IMR-90 (cell line): Measurements from ENCODE around the gene LPCAT4. TPM values are rescaled to one million over a fixed set of nuclear protein-coding genes. Genes with fewer than 3 reads are reported as not detected.

Source experiments
- ATAC-seq: fragments of 200-7000 bp; cut with Tn5 transposase; 2 replicates; pipeline ENCODE4 v1.9.1; 2020; ENCODE audit warnings: low read depth, mild to moderate bottlenecking, moderate library complexity
- BruUV-seq: library from RNA; stranded (reverse); fragments of 400-500 nt; replicated peaks from 2 replicates; lab custom pipeline; 2021; lab: Mats Ljungman, UMichigan
- CTCF ChIA-PET: fragments of 300-600 bp; formaldehyde crosslinking; extraction: SDS; loops from one replicate; lab custom pipeline; 2021; ENCODE audit warnings: antibody characterized with exemption; lab: Yijun Ruan, JAX
- POLR2A ChIA-PET: fragments of 300-600 bp; sonication (Branson Sonifier 250); formaldehyde crosslinking; loops from one replicate; lab custom pipeline; 2022; ENCODE audit warnings: antibody characterized with exemption; ENCODE audit not compliant: unreplicated experiment; lab: Charles Lee
- DNase-seq: peaks from one replicate; pipeline ENCODE4 v3.0.0; 2013
- H2AFZ ChIP-seq: replicated peaks from 2 replicates; pipeline ENCODE3; 2013; ENCODE audit warnings: low read length, mild to moderate bottlenecking; ENCODE audit not compliant: poor library complexity
- H2AK5ac ChIP-seq: 2 replicates; pipeline ENCODE4 v1.6.1; 2013; ENCODE audit warnings: low read depth, low read length, inconsistent platforms
- H2AK9ac ChIP-seq: replicated peaks from 2 replicates; pipeline ENCODE3; 2013; ENCODE audit warnings: mild to moderate bottlenecking, low read depth, low read length, moderate library complexity; ENCODE audit not compliant: poor library complexity
- H2BK120ac ChIP-seq: 2 replicates; pipeline ENCODE4 v1.6.1; 2013; ENCODE audit warnings: low read depth, low read length, inconsistent platforms
- H2BK15ac ChIP-seq: 3 replicates; pipeline ENCODE4 v1.6.1; 2013; ENCODE audit warnings: low read depth, low read length, inconsistent platforms
- H2BK20ac ChIP-seq: 2 replicates; pipeline ENCODE4 v1.6.1; 2013; ENCODE audit warnings: low read depth, mild to moderate bottlenecking, inconsistent platforms, low read length, moderate library complexity
- H2BK5ac ChIP-seq: 2 replicates; pipeline ENCODE4 v1.6.1; 2013; ENCODE audit warnings: mild to moderate bottlenecking, low read depth, low read length, inconsistent platforms; ENCODE audit not compliant: poor library complexity, severe bottlenecking
- H3K14ac ChIP-seq: replicated peaks from 2 replicates; pipeline ENCODE4 v1.6.1; 2013; ENCODE audit warnings: low read depth, low read length, inconsistent platforms
- H3K18ac ChIP-seq: 2 replicates; pipeline ENCODE4 v1.6.1; 2013; ENCODE audit warnings: low read depth, low read length, control low read depth
- H3K23ac ChIP-seq: 2 replicates; pipeline ENCODE4 v1.6.1; 2013; ENCODE audit warnings: low read depth, low read length, inconsistent platforms
- H3K27ac ChIP-seq: 2 replicates; pipeline ENCODE4 v1.5.1; 2013; ENCODE audit warnings: mild to moderate bottlenecking, control low read depth, low read length; ENCODE audit not compliant: insufficient read depth
- H3K27me3 ChIP-seq: 2 replicates; pipeline ENCODE4 v1.6.1; 2013; ENCODE audit warnings: low read length; ENCODE audit not compliant: control insufficient read depth, insufficient read depth
- H3K36me3 ChIP-seq: 2 replicates; pipeline ENCODE4 v1.6.1; 2013; ENCODE audit warnings: low read length, mixed read lengths; ENCODE audit not compliant: control insufficient read depth, insufficient read depth
- H3K4ac ChIP-seq: 2 replicates; pipeline ENCODE4 v1.6.1; 2013; ENCODE audit warnings: low read depth, low read length, inconsistent platforms
- H3K4me1 ChIP-seq: 2 replicates; pipeline ENCODE4 v1.6.1; 2013; ENCODE audit warnings: low read length, mixed read lengths; ENCODE audit not compliant: control insufficient read depth, insufficient read depth
- H3K4me2 ChIP-seq: 2 replicates; pipeline ENCODE4 v1.6.1; 2013; ENCODE audit warnings: low read depth, mild to moderate bottlenecking, control low read depth, low read length, moderate library complexity
- H3K4me3 ChIP-seq: 2 replicates; pipeline ENCODE4 v1.5.1; 2013; ENCODE audit warnings: low read depth, mild to moderate bottlenecking, control low read depth, low read length, moderate library complexity; ENCODE audit not compliant: insufficient read depth
- H3K56ac ChIP-seq: 2 replicates; pipeline ENCODE4 v1.6.1; 2013; ENCODE audit warnings: low read length, inconsistent platforms; ENCODE audit not compliant: insufficient read depth; ENCODE audit errors: extremely low read depth
- H3K79me1 ChIP-seq, 2 experiments: 2 replicates each; pipeline ENCODE4 v1.6.1; 2013; ENCODE audit warnings: low read length in 2 of 2, inconsistent platforms in 1 of 2, low read depth in 1 of 2
- H3K9ac ChIP-seq: 2 replicates; pipeline ENCODE4 v1.6.1; 2013; ENCODE audit warnings: low read depth, low read length, control low read depth
- H3K9me1 ChIP-seq: 2 replicates; pipeline ENCODE4 v1.6.1; 2013; ENCODE audit warnings: low read length, inconsistent platforms; ENCODE audit not compliant: insufficient read depth
- H3K9me3 ChIP-seq: 2 replicates; pipeline ENCODE4 v1.6.1; 2013; ENCODE audit warnings: low read length; ENCODE audit not compliant: control insufficient read depth, insufficient read depth
- H4K20me1 ChIP-seq: 2 replicates; pipeline ENCODE4 v1.6.1; 2013; ENCODE audit warnings: low read length, inconsistent platforms; ENCODE audit not compliant: insufficient read depth
- H4K5ac ChIP-seq: 2 replicates; pipeline ENCODE4 v1.6.1; 2013; ENCODE audit warnings: mild to moderate bottlenecking, low read depth, low read length, control low read depth
- H4K8ac ChIP-seq, 2 experiments: 2 replicates each; pipeline ENCODE4 v1.6.1; 2013; ENCODE audit warnings: low read depth in 2 of 2, low read length in 2 of 2, control low read depth in 1 of 2, inconsistent platforms in 1 of 2
- H4K91ac ChIP-seq: 2 replicates; pipeline ENCODE4 v1.6.1; 2013; ENCODE audit warnings: low read depth, low read length, inconsistent platforms; ENCODE audit not compliant: insufficient read depth
- CEBPB ChIP-seq: IDR thresholded peaks from 2 replicates; pipeline ENCODE4 v1.6.1; 2012; ENCODE audit warnings: low read depth, low read length, improper control_type of control experiment
- CHD1 ChIP-seq: IDR thresholded peaks from 2 replicates; pipeline ENCODE4 v1.6.1; 2012; ENCODE audit warnings: low read depth, low read length, improper control_type of control experiment
- MXI1 ChIP-seq: IDR thresholded peaks from 2 replicates; pipeline ENCODE4 v1.6.1; 2012; ENCODE audit warnings: low read depth, mild to moderate bottlenecking, low read length, moderate library complexity, borderline replicate concordance
- NFE2L2 ChIP-seq: fragments of 150-350 bp; IDR thresholded peaks from 2 replicates; pipeline ENCODE4 v1.6.1; 2016; ENCODE audit warnings: low read depth, mild to moderate bottlenecking, low read length
- RAD21 ChIP-seq: IDR thresholded peaks from 2 replicates; pipeline ENCODE4 v1.6.1; 2012; ENCODE audit warnings: low read length, improper control_type of control experiment
- WGBS, 2 experiments: methylation state at CpG; one replicate each; pipeline versions ENCODE4 v1.1.5 to v1.1.7; 2013; ENCODE audit warnings: missing lambda C conversion rate in 2 of 2; ENCODE audit not compliant: insufficient read length in 1 of 2; ENCODE audit errors: extremely low coverage in 2 of 2; 5-methylcytosine and 5-hydroxymethylcytosine counted together
- dilution Hi-C: fragments of 300-500 bp; cut with HindIII; formaldehyde crosslinking; loops from one replicate; pipeline ENCODE4 v1.14.3; 2018; ENCODE audit warnings: low sequenced_read_pairs; ENCODE audit not compliant: unreplicated experiment
- in situ Hi-C: fragments of 300-500 bp; cut with MboI; formaldehyde crosslinking; loops from 3 replicates; pipeline ENCODE4 v1.14.3; 2019; ENCODE audit warnings: low sequenced_read_pairs, inconsistent platforms, mixed read lengths
- intact Hi-C: fragments of 100-400 bp; cut with micrococcal nuclease; formaldehyde crosslinking; loops from 2 replicates; pipeline ENCODE4 v1.10.0; 2022
- polyA plus RNA-seq, 3 experiments: library from polyadenylated mRNA; depleted of rRNA; stranded (reverse); fragments of >200 nt; gene quantifications; 2 replicates each; pipeline ENCODE4 v1.2.3, GENCODE V29; 2012; ENCODE audit warnings: low replicate concordance in 1 of 3
- total RNA-seq: library from RNA; depleted of rRNA; stranded (reverse); fragments of >200 nt; gene quantifications from 2 replicates; pipeline ENCODE4 v1.2.3, GENCODE V29; 2012

LPCAT4 gene
- total and polyA plus RNA-seq, 2 of the 4 experiments (the other 2 are of a cell fraction) = 3.8 to 44.4 TPM

DNA sequence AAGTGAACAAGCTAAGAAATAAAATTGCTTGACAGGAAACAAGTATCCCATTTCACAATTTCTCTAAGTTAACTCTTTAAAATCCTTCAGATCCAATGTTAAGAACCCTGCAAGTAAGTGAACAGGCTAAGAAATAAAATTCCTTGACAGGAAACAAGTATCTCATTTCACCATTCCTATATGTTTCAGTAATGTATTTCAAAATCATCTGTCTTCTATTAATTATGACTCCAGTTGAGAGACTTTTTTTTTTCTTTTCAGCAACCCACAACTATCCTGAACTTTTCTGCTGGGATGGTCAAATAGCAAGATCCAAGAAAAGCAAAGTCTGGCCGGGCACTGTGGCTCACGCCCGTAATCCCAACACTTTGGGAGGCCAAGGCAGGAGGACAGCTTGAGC is 27.1 kb downstream of the LPCAT4 start:
- Histone ChIP-seq H2BK15ac (no peak overlapping the region), H3K9ac (no peak overlapping the region), H2BK20ac (no peak overlapping the region), H3K9me3 (no peaks in the 10 kb centered on the region), H3K9me1 (0 out of 2 replicates have a peak, but pooled peaks cover 3% of the 10 kb centered on the region), H3K18ac (no peak overlapping the region), H2AK5ac (no peak overlapping the region), H3K4me2 (no peak overlapping the region), H3K36me3 (peaks cover 7% of the 10 kb centered on the region), H3K79me1 (peaks cover 6 to 36% of the 10 kb centered on the region in 2 experiments; a peak in 3 of 4 replicates), H3K4ac (no peak overlapping the region), H3K14ac (no peak overlapping the region), H2BK120ac (no peak overlapping the region), H2AK9ac (no peak overlapping the region), H4K20me1 (peaks cover 3% of the 10 kb centered on the region; the same call in 1 of the 2 replicates), H3K4me1 (peaks cover 10% of the 10 kb centered on the region), H4K5ac (no peak overlapping the region), H4K8ac (no peak overlapping the region), H4K91ac (no peak overlapping the region), H2BK5ac (no peak overlapping the region), H3K4me3 (no peak overlapping the region), H3K23ac (no peak overlapping the region), H3K27me3 (no peaks in the 10 kb centered on the region), H3K56ac (no peak overlapping the region), H2AFZ (no peak overlapping the region), H3K27ac (no peak overlapping the region)
- in situ Hi-C loops (no loop called here), dilution Hi-C loops (no loop called here), intact Hi-C loops (no loop called here)
- CTCF ChIA-PET = interaction anchor here (1.0 kb wide), 1 partner anchor 28 kb away, joined by 3 read pairs; no protein-coding TSS in a partner anchor
- ATAC-seq (no peak), DNase-seq (no peak)
- POLR2A ChIA-PET = no interaction called here
- BruUV-seq = no TSS peak
- TF ChIP-seq CHD1 (no peak), RAD21 (no peak), CEBPB (no peak), MXI1 (no peak), NFE2L2 (no peak)
- WGBS, 2 experiments = 96% methylated on average over 3 of the region's 3 CpGs; no CpG with 5 or more reads in 1 of the 2 experiments
